Kidney tubule cell (primary cell): ENCODE measurements around the gene NOTCH4.
"Not testable (repeated sequence)": the region's sequence is repeated elsewhere in the genome, so short reads cannot be mapped to it uniquely, and the experiment has no call there.

Experiments
- DNase-seq: peaks from one replicate; pipeline ENCODE4 v3.0.0-alpha.2; 2018; ENCODE audit warnings: low spot score

Gene NOTCH4

DNA sequence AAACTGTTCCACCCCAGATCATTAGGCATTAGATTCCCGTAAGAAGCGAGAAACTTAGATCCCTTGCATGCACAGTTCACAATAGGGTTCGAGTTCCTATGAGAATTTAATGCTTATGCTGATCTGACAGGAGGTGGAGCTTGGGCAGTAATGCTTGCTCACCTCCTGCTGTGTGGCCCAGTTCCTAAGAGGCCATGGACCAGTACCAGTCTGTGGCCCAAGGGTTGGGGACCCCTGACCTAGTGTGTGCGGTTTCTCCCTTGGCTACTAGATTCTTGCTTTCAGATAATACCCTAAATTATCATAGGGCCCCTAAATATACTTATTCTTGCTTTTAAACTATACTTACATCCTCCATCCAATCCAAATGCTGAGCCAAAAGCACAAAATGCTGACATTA, 29.5 kb downstream of the NOTCH4 start:
- no peak for DNase-seq

- not testable (repeated sequence) for DNase-seq
Measured at GRCh38 chr6:32193096-32193495, 30.8 kb downstream of the NOTCH4 start.

DNA sequence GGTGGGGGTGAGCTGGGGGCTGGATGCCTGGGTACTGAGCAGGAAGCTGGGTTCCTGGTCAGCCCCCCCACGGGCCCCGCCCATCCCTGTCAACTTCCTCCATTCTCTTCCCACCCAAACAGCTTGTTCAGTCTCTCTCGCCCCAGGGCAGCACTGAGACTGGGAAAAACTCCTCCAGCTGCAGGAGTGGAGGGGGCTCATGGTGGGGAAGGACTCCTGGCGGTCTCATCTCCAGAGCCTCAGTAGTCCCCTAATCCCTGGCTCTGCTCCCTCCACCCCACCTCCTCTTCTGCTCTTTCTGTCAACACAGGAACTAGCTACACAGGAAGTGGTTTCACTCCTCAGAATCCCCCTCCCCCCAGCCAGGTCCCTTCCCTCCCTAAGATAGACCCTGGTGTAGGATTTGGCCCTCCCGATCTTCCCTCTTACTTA, 31.2 kb downstream of the NOTCH4 start, which contains the start of gene GPSM3:
GPSM3 (minus strand) TSS at position 36 of the 432 bp plus-strand sequence. CDS start 130 bp downstream, outside the sequence.
- DNase-seq = no peak

- DNase-seq = no peak
Measured at GRCh38 chr6:32191696-32192607, 31.9 kb downstream of the NOTCH4 start.

DNA sequence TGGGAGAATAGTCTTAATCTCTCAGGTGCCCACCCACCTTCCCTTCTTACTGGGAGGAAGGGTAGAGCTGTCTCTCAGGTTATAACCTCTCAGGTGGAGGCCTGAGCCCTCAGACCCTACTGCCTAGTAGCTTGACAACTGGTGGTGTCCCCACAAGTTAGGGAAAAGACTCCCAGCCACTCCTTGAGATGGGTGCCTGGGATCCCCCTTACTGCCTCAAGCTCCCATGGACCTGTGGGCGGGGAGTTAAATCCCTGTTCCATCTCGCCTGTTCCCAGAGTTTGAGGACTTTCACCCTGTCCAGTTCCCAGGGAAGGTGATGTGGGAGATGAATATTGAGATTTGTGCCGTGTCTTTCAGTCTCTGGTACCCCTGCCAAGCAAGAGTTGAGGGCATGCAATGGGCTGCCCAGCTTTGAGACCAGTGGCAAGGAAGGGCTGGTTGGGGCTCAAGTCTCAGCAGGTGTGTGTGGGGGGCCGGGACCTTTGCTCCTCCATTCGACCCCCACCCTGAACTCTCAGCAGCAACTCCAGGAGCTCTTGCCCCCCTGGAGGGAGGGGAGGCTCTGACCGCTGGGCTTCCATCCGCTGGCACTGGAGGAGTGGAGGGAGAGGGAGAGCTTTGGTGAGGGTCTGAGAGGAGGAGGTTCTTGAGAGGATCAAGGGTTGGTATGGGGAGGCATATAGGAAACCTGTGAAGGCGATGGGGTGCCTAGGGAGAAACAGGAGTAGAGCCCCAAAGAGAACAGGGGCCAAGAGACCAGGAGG, 32.8 kb downstream of the NOTCH4 start:
- DNase-seq = no peak

- DNase-seq = peak; percentile 90
Measured at GRCh38 chr6:32190054-32190851, 33.6 kb downstream of the NOTCH4 start, which contains the start of gene PBX2. TSS of gene PBX2 (minus strand) at chr6:32190202. CDS start at chr6:32189915, 287 bp downstream.

DNA sequence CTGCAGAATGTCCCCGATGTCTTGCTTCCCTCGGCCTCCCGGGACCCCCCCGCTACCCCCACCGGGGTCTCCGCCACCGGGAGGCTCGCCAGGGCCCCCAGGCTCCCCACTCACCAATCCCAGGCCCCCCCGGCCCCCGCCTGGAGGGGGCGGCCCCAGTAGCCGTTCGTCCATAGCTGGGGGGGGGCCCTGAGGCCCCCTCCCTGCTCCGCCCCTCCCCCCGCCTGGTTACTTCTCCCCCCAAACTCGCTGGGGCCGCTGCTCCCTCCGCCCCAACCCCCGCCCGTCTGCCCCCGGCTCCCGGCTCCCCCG, 34.2 kb downstream of the NOTCH4 start:
- DNase-seq = no peak

DNA sequence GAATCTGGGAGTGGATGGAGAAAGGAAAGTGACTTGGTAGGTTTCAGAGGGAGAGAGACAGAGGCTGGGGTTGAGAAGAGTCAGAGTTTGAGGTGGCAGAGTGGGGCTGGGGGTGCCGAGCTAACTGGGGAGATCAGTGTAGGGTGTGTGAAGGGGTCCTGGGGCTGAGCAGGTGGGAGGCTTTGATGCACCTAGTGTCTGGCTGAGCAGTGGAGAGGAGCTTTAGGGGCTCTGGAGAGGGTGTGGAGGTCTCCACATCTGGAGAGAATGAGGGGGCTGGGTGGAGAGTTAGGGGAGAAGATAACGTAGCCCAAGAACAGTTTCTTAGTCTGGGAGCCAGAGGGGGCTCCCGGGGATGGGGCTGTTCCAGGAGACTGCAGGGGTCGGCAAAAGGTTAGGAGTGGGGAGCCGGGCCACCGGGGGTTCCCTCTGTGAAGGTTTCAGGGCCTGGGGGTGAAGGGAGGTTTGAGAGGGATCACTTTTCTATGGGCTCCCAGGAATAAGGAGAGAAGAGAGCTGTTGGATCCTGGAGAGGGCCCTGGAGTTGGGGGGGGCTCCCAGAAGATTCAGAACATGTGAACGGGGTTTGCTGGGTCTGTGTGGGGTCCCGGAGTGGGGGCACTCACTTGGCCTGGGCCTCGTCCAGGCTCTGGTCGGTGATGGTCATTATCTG, 34.7 kb downstream of the NOTCH4 start:
- DNase-seq = no peak

GRCh38 chr6:32188381-32189068, 35.3 kb downstream of the NOTCH4 start:
- no peak for DNase-seq

- DNase-seq = not testable (repeated sequence)
Measured at GRCh38 chr6:32187725-32188380, 36.0 kb downstream of the NOTCH4 start.

DNA sequence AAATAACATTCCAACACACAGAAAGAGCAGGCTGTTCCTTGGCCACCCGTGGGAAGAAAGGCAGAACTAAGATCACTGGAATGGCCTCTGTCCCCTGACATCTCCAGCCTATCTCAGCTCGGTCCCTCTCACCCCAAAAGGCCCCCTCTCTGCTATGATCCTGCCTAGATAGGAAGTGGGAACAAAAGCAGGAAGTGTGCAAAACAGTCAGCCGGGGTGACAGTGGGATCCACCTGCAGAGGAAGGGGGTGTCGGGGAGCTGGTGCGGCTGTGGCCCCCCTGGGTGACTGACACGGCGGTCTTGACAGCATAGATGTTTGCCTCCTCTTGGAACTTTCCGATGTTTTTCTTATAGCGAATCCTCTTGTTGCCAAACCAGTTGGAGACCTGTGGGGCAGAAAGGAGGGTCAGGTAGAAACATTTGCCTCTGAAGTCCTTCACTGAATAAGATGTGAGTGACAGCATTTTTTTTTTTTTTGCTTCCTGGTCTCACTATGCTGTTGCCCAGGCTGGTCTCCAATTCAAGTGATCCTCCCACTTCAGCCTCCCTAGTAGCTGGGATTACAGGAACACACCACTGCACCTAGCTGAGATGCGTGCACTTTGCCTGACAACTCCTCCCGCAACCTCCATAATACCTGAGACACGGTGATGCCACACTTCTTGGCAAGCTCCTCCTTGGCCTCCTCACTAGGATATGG, 36.7 kb downstream of the NOTCH4 start:
- DNase-seq = no peak

DNA sequence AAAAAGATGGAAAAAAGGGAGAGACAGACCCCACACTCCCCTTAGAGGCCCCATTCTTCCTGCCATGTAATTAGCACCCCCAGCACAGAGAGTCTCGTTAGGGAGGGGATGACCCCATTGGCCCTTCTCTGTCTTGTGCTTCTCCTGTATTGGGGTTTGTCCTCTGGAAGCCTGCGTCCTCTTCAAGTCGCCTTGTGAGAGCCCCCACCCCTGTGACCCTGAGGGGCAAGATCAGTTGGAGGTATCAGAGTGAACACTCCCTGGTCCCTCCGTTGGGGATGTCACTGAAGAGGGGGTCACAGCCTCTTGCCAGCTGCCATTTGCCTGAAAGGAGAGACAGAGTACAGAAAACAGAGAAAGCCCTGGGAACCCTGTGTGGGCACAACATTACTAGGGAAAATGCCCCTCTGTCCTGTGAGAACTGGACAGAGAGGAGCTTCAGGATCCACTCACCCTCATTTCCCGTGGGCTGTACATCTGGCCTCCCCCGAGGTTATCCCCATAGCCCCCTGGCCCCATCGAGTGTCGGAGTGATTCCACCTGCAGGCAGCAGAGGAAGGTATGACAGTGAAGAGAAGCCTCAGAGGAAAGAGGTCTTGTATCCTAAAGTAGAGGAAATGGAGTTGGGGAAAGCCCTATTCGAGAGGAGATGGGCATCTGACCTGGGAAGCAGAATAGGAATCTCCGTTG, 37.6 kb downstream of the NOTCH4 start:
- not testable (repeated sequence) for DNase-seq

- DNase-seq = peak; percentile 92
Measured at GRCh38 chr6:32185681-32186131, 38.2 kb downstream of the NOTCH4 start.

- DNase-seq = no peak
Measured at GRCh38 chr6:32184084-32184640, 39.7 kb downstream of the NOTCH4 start, which contains the start of gene AGER. TSS of gene AGER (minus strand) at chr6:32184253. CDS start at chr6:32184222, 31 bp downstream.

- DNase-seq = no peak
Measured at GRCh38 chr6:32183483-32184083, 40.3 kb downstream of the NOTCH4 start.

- no peak for DNase-seq
Measured at GRCh38 chr6:32183030-32183429, 40.8 kb downstream of the NOTCH4 start.

DNA sequence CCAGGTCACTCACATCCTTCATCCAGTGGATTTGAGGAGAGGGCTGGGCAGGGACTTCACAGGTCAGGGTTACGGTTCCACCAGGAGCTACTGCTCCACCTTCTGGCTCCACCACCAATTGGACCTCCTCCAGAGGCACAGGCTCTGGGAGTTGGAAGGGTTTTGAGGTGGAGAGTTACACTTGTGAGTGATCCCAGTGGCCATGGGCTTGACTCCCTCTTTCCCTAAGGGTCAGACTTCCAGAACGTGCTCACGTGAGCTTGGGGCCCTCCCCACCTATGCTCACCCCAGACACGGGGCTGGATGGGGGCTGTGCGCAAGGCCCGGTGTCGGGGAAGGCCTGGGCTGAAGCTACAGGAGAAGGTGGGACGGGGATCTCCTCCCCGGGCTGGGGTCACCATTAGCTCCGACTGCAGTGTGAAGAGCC, 41.3 kb downstream of the NOTCH4 start:
- DNase-seq = no peak

DNA sequence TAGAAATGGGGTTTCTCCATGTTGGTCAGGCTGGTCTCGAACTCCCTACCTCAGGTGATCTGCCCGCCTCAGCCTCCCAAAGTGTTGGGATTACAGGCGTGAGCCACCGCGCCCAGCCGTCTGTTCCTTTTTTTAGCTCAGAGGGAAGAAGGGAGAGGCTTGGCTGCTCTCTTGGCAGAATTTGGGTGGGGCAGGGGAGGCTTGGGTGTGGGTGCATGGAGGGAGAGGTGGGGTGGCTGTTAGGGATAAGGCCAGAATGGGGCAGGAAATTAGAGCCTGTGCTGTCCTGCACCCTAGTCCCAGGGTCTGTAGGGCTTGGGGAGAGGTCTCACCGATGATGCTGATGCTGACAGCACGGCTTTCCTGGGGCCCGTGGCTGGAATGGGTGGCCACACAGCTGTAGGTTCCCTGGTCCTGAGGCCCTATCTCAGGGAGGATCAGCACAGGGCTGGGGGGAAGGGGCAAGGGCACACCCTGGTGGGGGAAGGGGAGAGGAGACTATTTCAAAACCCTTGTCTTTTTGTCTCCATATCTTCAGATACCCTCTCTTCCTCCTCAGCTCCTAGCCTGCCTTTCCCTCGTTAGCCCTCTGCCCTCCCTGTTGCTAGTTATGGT, 41.8 kb downstream of the NOTCH4 start:
- DNase-seq = no peak
